Activated T-helper 1 cell treated with anti-CD3 and anti-CD28 coated beads, Interleukin-12 subunit alpha, Interleukin-12 subunit beta, Interleukin-2, Interleukin-4 antibody, amounts not matched to agents 30 ng/mL and 10 ng/mL and 1 ng/mL, durations not matched to agents 14 hours and 24 hours and 36 hours (primary cell): ENCODE measurements around the gene TSEN2. TPM values are rescaled to one million over a fixed set of nuclear protein-coding genes. Genes with fewer than 3 reads are reported as not detected.
"Not testable (repeated sequence)": the region's sequence is repeated elsewhere in the genome, so short reads cannot be mapped to it uniquely, and the experiment has no call there.

ENCODE experiments used
- DNase-seq: peaks from one replicate; pipeline ENCODE4 v3.0.0; 2021; ENCODE audit warnings: low spot score
- H3K27ac Mint-ChIP-seq: one replicate; pipeline ENCODE4 v1.8.0; 2021; ENCODE audit warnings: mild to moderate bottlenecking, mixed read lengths
- H3K27me3 Mint-ChIP-seq: one replicate; pipeline ENCODE4 v1.8.0; 2022; ENCODE audit warnings: mild to moderate bottlenecking, moderate library complexity, mixed read lengths; ENCODE audit not compliant: insufficient read depth
- H3K36me3 Mint-ChIP-seq: one replicate; pipeline ENCODE4 v1.8.0; 2021; ENCODE audit warnings: low read depth, mixed read lengths
- H3K4me1 Mint-ChIP-seq: one replicate; pipeline ENCODE4 v1.8.0; 2021; ENCODE audit warnings: low read depth, mixed read lengths
- H3K4me3 Mint-ChIP-seq: one replicate; pipeline ENCODE4 v1.8.0; 2021; ENCODE audit warnings: mild to moderate bottlenecking, moderate library complexity, mixed read lengths
- H3K9me3 Mint-ChIP-seq: one replicate; pipeline ENCODE4 v1.8.0; 2021; ENCODE audit warnings: mixed read lengths
- intact Hi-C: fragments of 100-400 bp; cut with micrococcal nuclease; formaldehyde crosslinking; loops from one replicate; pipeline ENCODE4 v1.15.1; 2024
- total RNA-seq: library from RNA; stranded (reverse); gene quantifications from 2 replicates; pipeline ENCODE4 v1.2.3, GENCODE V29; 2022

TSEN2 gene
- total RNA-seq, 1 donor from 2014 or later, result 33.5 TPM

DNA sequence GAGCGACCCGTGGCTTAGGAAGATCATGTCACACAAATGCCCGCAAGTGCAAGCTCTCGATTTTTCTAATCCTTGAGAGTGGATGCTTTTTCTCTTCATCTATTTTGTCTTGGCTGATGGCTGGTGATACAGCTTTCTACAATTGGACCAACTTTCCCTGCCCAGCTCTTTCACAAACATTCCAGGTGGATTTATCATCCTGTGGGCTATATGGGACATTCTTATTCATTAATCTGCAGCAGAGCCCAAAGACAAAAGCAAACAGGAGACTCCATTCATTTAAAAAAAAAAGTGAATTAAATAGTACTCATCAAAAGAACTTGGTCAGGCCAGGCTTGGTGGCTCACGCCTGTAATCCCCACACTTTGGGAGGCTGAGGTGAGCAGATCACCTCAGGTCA lies 14.2 kb upstream of the TSEN2 start:
- Mint-ChIP-seq H3K27me3 (no peaks in the 10 kb centered on the region), H3K4me3 (no peak overlapping the region), H3K27ac (no peak overlapping the region), H3K9me3 (no peaks in the 10 kb centered on the region), H3K4me1 (peaks cover 11% of the 10 kb centered on the region), H3K36me3 (no peaks in the 10 kb centered on the region)
- intact Hi-C loops, result loop anchor here (5.0 kb wide), 1 partner anchor 178 kb away; no protein-coding TSS in a partner anchor
- no peak for DNase-seq

DNA sequence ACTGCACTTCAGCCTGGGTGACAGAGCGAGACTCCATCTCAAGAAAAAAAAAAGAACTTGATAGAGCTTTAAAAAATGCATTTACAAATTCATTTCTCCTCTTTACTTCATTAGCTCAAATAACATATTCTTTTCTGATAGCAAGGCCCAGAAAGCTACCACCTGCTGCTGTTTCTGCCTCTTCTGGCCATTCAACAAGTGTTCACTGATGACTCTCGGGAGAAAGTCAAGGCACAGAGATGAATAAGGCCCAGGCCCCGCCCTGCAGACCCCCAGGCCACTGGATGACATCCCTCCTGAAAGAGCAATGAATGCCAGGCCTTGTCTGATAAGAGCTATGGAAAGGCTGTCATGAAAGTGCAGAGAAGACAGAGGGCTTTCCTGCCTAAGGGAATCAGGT lies 13.6 kb upstream of the TSEN2 start:
- H3K27ac Mint-ChIP-seq, result no peak overlapping the region
- H3K4me3 Mint-ChIP-seq, result no peak overlapping the region
- intact Hi-C loops, result loop anchor here (1.0 to 5.0 kb wide), 2 partner anchors 75 to 178 kb away; no protein-coding TSS in a partner anchor
- peaks cover 11% of the 10 kb centered on the region for H3K4me1 Mint-ChIP-seq
- no peaks in the 10 kb centered on the region for H3K36me3 Mint-ChIP-seq
- no peak for DNase-seq
- no peaks in the 10 kb centered on the region for H3K9me3 Mint-ChIP-seq
- H3K27me3 Mint-ChIP-seq, result no peaks in the 10 kb centered on the region

DNA sequence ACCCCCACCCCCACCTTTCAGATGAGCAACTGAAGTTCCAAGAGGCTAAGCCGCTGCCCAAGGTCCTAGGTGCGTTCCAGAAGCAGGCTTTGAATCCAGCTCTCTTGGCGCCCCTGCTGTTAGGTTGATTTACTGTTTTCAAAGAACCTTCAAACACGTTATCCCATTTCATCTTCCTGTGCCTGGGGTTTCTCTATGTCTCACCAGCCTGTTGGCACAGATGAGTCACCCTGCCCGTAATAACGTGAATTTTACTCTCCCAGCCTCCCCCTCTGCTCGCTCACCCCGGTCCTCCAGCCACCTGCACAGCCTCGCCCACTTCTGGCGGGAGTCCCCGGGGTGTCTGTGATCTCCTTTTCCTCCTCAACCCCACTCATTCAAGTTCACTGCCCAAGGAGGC lies 13.0 kb upstream of the TSEN2 start:
- H3K4me1 Mint-ChIP-seq, result peaks cover 11% of the 10 kb centered on the region
- H3K4me3 Mint-ChIP-seq, result no peak overlapping the region
- intact Hi-C loops, result loop anchor here (1.0 to 5.0 kb wide), 2 partner anchors 76 to 179 kb away; no protein-coding TSS in a partner anchor
- H3K36me3 Mint-ChIP-seq, result no peaks in the 10 kb centered on the region
- no peaks in the 10 kb centered on the region for H3K9me3 Mint-ChIP-seq
- H3K27me3 Mint-ChIP-seq, result no peaks in the 10 kb centered on the region
- no peak overlapping the region for H3K27ac Mint-ChIP-seq
- DNase-seq, result peak; percentile 14

DNA sequence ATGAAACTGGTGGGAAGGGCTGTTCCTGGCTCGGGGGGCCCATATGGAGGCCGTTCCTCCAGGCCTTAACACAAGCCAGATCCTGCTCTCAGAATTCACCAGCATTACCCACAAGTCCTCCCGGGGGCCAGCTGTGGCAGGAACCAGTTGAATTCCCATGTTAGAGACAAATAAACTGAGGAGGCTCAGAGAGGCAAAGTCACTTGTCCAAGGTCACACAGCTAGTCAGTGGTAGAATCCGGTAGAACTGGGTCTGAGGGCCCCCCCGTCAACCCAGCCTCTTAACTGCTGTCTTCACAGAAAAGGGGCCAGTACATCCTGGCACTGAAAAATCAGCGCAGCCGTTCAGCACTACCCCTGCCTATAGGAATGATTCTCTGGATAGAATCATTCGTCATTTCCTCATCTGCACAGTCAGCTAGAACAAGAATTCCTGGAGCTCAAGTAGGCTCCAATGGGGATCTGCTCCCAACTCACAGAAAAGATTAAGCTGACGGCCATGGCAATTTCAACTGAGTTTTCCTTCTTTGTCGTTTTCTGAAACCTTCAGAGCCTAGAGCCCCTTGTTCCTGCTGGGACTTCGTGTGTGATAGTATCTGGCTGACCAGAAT lies 12.2 kb upstream of the TSEN2 start:
- Mint-ChIP-seq H3K27ac (no peak overlapping the region), H3K36me3 (no peaks in the 10 kb centered on the region)

DNA sequence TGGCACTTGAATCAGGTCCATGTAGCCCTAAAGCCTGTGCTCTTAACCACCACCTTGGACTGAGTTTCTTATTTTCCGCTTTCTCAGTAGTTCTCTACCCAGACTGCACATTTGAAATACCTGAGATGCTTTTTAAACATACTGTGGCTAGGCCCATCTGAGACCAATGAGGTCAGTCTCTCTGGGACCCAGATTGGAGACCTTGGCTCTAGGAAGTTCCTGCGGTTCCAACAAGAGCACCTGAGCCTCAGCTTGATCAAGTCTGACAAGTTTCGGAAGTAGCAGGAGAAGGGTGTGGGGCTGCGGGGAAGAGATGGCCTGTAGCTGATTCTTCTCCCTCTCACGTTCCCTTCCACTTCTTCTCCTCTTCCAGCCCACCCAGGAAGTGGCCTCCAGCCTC lies 11.5 kb upstream of the TSEN2 start:
- no peak overlapping the region for H3K4me3 Mint-ChIP-seq
- DNase-seq, result no peak

More for the DNA sequence above, 12.2 kb upstream of the TSEN2 start:
- Mint-ChIP-seq H3K27me3 (no peaks in the 10 kb centered on the region), H3K9me3 (no peaks in the 10 kb centered on the region), H3K4me1 (peaks cover 11% of the 10 kb centered on the region), H3K4me3 (no peak overlapping the region)
- DNase-seq, result no peak
- intact Hi-C loops, result loop anchor here (1.0 to 5.0 kb wide), 2 partner anchors 77 to 180 kb away; no protein-coding TSS in a partner anchor

DNA sequence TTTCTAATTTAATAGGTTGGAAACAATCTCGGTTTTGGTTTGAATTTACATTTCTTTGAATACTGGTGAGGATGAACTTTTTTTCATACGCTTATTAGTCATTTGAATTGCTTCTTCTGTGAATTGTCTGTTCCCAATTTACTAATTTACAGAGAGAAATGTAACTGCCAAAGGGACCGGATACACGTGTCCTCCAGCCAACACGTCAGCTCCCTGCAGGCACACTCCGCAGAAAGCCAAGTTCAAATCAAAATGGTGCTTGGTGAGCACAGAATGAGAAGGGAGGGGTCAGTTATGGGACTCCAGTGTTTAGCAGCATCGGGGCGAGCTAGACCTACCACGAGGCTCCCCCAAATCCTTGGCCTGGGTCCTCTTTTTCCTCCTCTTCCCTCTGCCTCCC lies 10.8 kb upstream of the TSEN2 start:
- no peaks in the 10 kb centered on the region for H3K27me3 Mint-ChIP-seq
- DNase-seq, result no peak
- peaks cover 11% of the 10 kb centered on the region for H3K4me1 Mint-ChIP-seq
- no peaks in the 10 kb centered on the region for H3K36me3 Mint-ChIP-seq
- no peak overlapping the region for H3K27ac Mint-ChIP-seq
- intact Hi-C loops, result loop anchor here (5.0 kb wide), 1 partner anchor 181 kb away; no protein-coding TSS in a partner anchor
- H3K9me3 Mint-ChIP-seq, result no peaks in the 10 kb centered on the region
- no peak overlapping the region for H3K4me3 Mint-ChIP-seq

More for the DNA sequence above, 11.5 kb upstream of the TSEN2 start:
- no peaks in the 10 kb centered on the region for H3K9me3 Mint-ChIP-seq
- H3K27ac Mint-ChIP-seq, result no peak overlapping the region
- no peaks in the 10 kb centered on the region for H3K36me3 Mint-ChIP-seq
- H3K27me3 Mint-ChIP-seq, result no peaks in the 10 kb centered on the region
- H3K4me1 Mint-ChIP-seq, result peaks cover 11% of the 10 kb centered on the region
- intact Hi-C loops, result loop anchor here (5.0 kb wide), 1 partner anchor 180 kb away; no protein-coding TSS in a partner anchor

DNA sequence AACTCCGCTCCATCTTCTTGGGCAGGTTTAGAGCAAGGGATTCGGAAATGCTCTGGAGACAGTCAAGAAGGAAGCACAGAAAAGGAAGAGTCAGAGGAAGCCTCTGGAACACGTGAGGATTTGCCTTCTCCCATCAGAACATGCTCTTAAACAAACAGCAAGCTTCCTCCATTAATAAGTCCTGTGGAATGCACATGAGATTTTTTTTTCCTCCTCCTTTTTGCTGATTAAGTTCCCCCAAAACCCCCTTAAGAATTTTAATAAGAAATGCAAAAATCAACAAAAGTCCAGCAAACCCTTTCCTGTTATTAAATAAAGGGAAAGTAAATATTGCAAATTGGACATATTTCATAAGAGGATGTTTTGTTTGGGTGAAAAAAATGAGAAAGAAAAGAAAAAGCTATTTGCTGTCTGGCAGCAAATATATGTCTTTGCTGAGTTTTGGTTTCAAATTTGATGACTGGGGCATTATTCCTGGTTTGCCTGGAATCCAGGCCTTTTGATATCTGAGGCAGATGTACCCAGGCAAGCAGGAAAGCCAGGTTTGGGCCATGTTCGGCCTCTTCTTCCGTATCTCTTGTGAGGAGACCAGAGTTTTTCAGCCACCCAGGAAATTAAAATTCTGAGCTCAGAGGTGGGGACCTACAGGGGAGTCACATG lies 7.9 kb upstream of the TSEN2 start:
- H3K27me3 Mint-ChIP-seq, result no peaks in the 10 kb centered on the region

DNA sequence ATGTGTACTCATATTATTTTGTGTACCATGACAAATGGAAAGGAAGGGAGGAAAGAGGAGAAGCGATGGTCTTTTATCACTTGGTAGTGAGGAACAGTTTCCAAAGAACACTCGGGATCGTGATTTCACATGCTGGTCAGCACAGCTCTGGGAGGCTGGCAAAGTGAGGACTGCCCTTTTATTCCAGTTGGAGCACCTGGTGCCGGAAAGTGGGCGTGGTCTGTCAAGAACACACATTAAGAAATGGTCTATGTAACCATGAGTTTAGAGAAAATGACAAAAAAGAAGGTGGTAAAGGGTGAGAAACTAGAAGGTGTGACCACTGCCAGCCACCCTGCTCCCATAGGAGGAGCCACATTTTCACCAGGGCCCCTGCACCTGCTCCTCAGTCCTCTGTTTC lies 7.0 kb upstream of the TSEN2 start:
- no peaks in the 10 kb centered on the region for H3K4me1 Mint-ChIP-seq
- H3K4me3 Mint-ChIP-seq, result no peak overlapping the region
- H3K27ac Mint-ChIP-seq, result no peak overlapping the region
- no peaks in the 10 kb centered on the region for H3K36me3 Mint-ChIP-seq
- no peaks in the 10 kb centered on the region for H3K9me3 Mint-ChIP-seq
- intact Hi-C loops, result no loop called here
- DNase-seq, result no peak
- H3K27me3 Mint-ChIP-seq, result no peaks in the 10 kb centered on the region

More for the DNA sequence above, 7.9 kb upstream of the TSEN2 start:
- intact Hi-C loops, result no loop called here
- Mint-ChIP-seq H3K9me3 (no peaks in the 10 kb centered on the region), H3K36me3 (no peaks in the 10 kb centered on the region), H3K27ac (no peak overlapping the region), H3K4me1 (peaks cover 3% of the 10 kb centered on the region), H3K4me3 (no peak overlapping the region)
- no peak for DNase-seq

DNA sequence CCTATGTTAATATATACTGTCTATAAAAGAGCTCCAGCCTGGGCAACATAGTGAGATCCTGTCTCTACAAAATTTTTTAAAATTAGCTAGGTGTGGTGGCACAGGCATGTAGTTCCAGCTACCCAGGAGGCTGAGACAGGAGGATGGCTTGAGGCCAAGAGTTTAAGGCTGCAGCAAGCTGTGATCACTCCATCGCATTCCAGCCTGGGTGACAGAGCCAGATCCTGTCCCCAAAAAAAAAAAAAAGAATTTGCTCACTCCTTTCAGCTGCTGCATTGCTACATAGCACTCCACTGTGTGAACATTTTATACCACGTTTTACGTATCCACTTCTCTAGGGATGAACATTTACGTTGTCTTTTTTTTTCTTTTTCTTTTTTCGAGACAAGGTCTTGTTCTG lies 6.0 kb upstream of the TSEN2 start:
- Mint-ChIP-seq H3K9me3 (no peaks in the 10 kb centered on the region), H3K27me3 (no peaks in the 10 kb centered on the region), H3K36me3 (no peaks in the 10 kb centered on the region), H3K4me1 (peaks cover 6% of the 10 kb centered on the region), H3K27ac (no peak overlapping the region), H3K4me3 (no peak overlapping the region)
- intact Hi-C loops, result no loop called here
- no peak for DNase-seq

DNA sequence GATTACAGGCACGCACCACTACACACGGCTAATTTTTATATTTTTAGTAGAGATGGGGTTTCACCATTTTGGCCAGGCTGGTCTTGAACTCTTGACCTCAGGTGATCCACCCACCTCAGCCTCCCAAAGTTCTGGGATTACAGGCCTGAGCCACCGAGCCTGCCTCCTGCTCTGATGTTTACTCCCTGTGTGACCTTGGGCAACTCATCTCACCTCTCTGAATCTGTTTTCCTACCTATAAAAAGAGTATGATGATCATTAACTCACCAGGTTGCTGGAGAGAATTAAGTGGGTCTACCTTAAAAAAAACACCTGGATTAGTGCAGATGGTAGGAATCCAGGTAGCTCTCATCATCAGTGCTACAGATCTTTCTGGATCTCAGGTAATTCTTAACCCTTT lies 5.1 kb upstream of the TSEN2 start:
- H3K36me3 Mint-ChIP-seq, H3K27me3 Mint-ChIP-seq, H3K27ac Mint-ChIP-seq, DNase-seq, intact Hi-C loops, H3K9me3 Mint-ChIP-seq, H3K4me3 Mint-ChIP-seq: not testable (repeated sequence)
- peaks cover 14% of the 10 kb centered on the region for H3K4me1 Mint-ChIP-seq

DNA sequence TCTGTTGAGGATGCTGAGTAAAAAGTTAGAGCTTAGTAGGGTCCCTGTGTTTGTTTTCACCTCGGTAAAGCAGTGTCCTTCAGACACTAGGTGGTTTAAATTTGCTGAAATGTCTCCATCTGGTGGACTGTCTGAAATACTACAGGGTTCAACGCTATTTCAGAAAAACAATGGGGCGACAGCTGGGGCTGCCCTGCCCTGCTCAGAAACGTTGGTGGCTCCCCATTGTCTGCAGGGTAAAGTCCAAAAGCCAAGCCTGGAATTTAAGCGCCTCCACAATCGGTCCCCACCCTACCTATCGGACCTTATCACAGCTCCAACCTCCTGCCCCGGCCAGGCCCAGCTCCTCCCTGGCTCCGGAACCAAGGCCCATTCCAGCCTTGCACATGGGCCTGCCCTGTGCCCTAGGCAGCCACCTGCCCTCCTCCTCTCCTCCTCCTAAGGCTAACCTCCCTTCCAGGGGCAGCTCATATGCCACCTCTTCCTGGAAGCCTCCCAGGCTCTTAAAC lies 4.3 kb upstream of the TSEN2 start:
- Mint-ChIP-seq H3K36me3 (peaks cover 3% of the 10 kb centered on the region), H3K4me3 (no peak overlapping the region), H3K27ac (no peak overlapping the region), H3K9me3 (no peaks in the 10 kb centered on the region), H3K27me3 (no peaks in the 10 kb centered on the region), H3K4me1 (peaks cover 21% of the 10 kb centered on the region)
- intact Hi-C loops, result loop anchor here (1.0 to 10.0 kb wide), 9 partner anchors 168 to 1205 kb away; partner anchors contain the start of genes ATG7 and SYN2
- DNase-seq, result no peak

DNA sequence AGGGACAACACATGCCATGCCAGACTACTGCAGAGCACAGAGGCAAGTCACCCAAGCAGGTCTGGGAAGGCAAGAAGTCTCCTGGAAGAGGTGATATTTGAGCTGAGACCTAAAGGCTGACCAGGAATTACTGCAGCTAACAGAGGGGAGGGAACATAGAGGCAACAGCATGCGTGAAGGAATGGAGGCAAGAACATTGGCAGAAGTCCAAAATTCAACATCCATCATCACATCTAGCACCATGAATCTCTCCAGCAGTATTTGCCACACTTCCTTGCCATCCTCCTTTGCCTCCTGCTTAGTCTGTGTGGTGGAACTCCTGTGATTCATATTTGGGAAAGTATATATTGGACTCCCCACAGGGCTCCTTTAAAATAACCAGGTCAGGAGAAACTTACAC lies 870 bp upstream of the TSEN2 start:
- H3K4me3 Mint-ChIP-seq, result peak overlapping the region; percentile 100
- no peaks in the 10 kb centered on the region for H3K9me3 Mint-ChIP-seq
- peak overlapping the region; percentile 98 for H3K27ac Mint-ChIP-seq
- H3K36me3 Mint-ChIP-seq, result peaks cover 14% of the 10 kb centered on the region
- peaks cover 40% of the 10 kb centered on the region for H3K4me1 Mint-ChIP-seq
- no peaks in the 10 kb centered on the region for H3K27me3 Mint-ChIP-seq
- DNase-seq, result no peak
- intact Hi-C loops, result loop anchor here (5.0 to 10.0 kb wide), 6 partner anchors 171 to 1209 kb away; partner anchors contain the start of genes ATG7 and SYN2

DNA sequence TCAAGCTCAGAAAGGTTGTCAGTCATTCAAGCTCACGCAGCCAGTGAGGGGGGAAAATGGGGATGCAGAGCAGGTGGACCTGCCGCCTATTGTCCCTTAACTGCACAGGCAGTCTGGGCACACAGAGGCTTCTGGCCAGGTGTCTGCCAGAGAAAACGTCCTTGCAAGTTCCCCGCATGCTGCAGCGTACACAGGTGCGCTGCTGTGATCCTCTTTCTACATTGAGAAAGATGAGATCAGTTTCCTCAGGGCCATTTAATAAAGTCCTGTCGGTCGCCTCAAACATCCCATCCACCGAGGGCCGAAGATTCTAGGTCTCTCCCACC lies 445 bp upstream of the TSEN2 start:
- DNase-seq, result no peak
- peaks cover 16% of the 10 kb centered on the region for H3K36me3 Mint-ChIP-seq
- intact Hi-C loops, result loop anchor here (1.0 to 10.0 kb wide), 13 partner anchors 73 to 1209 kb away; partner anchors contain the start of genes ATG7, MKRN2, RAF1 and RPL32
- peak overlapping the region; percentile 100 for H3K4me3 Mint-ChIP-seq
- no peaks in the 10 kb centered on the region for H3K9me3 Mint-ChIP-seq
- no peaks in the 10 kb centered on the region for H3K27me3 Mint-ChIP-seq
- peak overlapping the region; percentile 98 for H3K27ac Mint-ChIP-seq
- peaks cover 40% of the 10 kb centered on the region for H3K4me1 Mint-ChIP-seq
